Endothelial cell of umbilical vein (primary cell): ENCODE results near the gene KCTD16. TPM values are rescaled to one million over a fixed set of nuclear protein-coding genes. Genes with fewer than 3 reads are reported as not detected.

ENCODE experiments used
- BruUV-seq: library from RNA; stranded (reverse); fragments of 400-500 nt; replicated peaks from 2 replicates; lab custom pipeline; 2021; lab: Mats Ljungman, UMichigan
- CTCF ChIA-PET: fragments of 300-600, 350-600 bp; sonication (Branson Sonifier 250); formaldehyde crosslinking; loops from one replicate; lab custom pipeline; 2021; ENCODE audit warnings: antibody characterized with exemption, inconsistent platforms; lab: Charles Lee
- POLR2A ChIA-PET: fragments of 300-600, 350-600 bp; sonication (Branson Sonifier 250); formaldehyde crosslinking; loops from one replicate; lab custom pipeline; 2021; ENCODE audit warnings: antibody characterized with exemption, inconsistent platforms; lab: Charles Lee
- DNase-seq: peaks from one replicate; pipeline ENCODE4 v3.0.0-alpha.2; 2011; ENCODE audit warnings: low read depth, low spot score
- FAIRE-seq: peaks from 2 replicates; lab custom pipeline; 2011; peaks lifted over from hg19 to GRCh38; lab: Jason Lieb, UNC
- H2AFZ ChIP-seq: 2 replicates; pipeline ENCODE4 v1.6.0; 2012; ENCODE audit warnings: low read depth, low read length, control low read depth, inconsistent platforms
- H3K27ac ChIP-seq: 2 replicates; pipeline ENCODE4 v1.5.1; 2011; ENCODE audit warnings: low read depth, mild to moderate bottlenecking, control low read depth, low read length, moderate library complexity; ENCODE audit not compliant: insufficient read depth
- H3K27me3 ChIP-seq, 2 experiments: 2 replicates each; pipeline versions ENCODE4 v1.6.0 to v1.6.1; 2011; ENCODE audit warnings: low read length in 2 of 2, mixed read lengths in 1 of 2; ENCODE audit not compliant: control insufficient read depth in 2 of 2, insufficient read depth in 2 of 2
- H3K36me3 ChIP-seq, 2 experiments: 2 replicates in 1 of 2; 3 replicates in 1 of 2; pipeline ENCODE4 v1.5.1; 2011; ENCODE audit warnings: low read length in 2 of 2, mild to moderate bottlenecking in 1 of 2, moderate library complexity in 1 of 2; ENCODE audit not compliant: control insufficient read depth in 2 of 2, insufficient read depth in 2 of 2; ENCODE audit errors: extremely low read depth in 1 of 2
- H3K4me1 ChIP-seq: 3 replicates; pipeline ENCODE4 v1.5.1; 2011; ENCODE audit warnings: mild to moderate bottlenecking, low read length; ENCODE audit not compliant: control insufficient read depth, insufficient read depth; ENCODE audit errors: extremely low read depth
- H3K4me2 ChIP-seq: 2 replicates; pipeline ENCODE4 v1.6.1; 2011; ENCODE audit warnings: low read length, control low read depth, mixed read lengths; ENCODE audit not compliant: insufficient read depth
- H3K4me3 ChIP-seq, 3 experiments: fragments of 200-600 bp in 1 of 3; sonication (generic), shearing (Covaris generic) in 1 of 3; replicated peaks in 1 of 3; 2 replicates each; pipeline ENCODE4 v1.5.1; 2011 to 2016; ENCODE audit warnings: control low read depth in 3 of 3, low read length in 3 of 3, mild to moderate bottlenecking in 2 of 3, inconsistent platforms in 1 of 3, low read depth in 1 of 3, moderate library complexity in 1 of 3; ENCODE audit not compliant: insufficient read depth in 1 of 3
- H3K79me2 ChIP-seq: 2 replicates; pipeline ENCODE4 v1.6.0; 2012; ENCODE audit warnings: low read length, inconsistent platforms; ENCODE audit not compliant: control insufficient read depth, insufficient read depth
- H3K9ac ChIP-seq: replicated peaks from 2 replicates; pipeline ENCODE3; 2011; ENCODE audit warnings: low read length, control low read depth; ENCODE audit not compliant: insufficient read depth; ENCODE audit errors: extremely low read depth
- H3K9me1 ChIP-seq: replicated peaks from 3 replicates; pipeline ENCODE4 v1.6.0; 2011; ENCODE audit warnings: mild to moderate bottlenecking, low read length; ENCODE audit not compliant: control insufficient read depth, insufficient read depth; ENCODE audit errors: extremely low read depth
- H3K9me3 ChIP-seq: replicated peaks from 2 replicates; pipeline ENCODE4 v1.5.1; 2012; ENCODE audit warnings: low read length, inconsistent platforms; ENCODE audit not compliant: control insufficient read depth, insufficient read depth
- H4K20me1 ChIP-seq: replicated peaks from 2 replicates; pipeline ENCODE3; 2011; ENCODE audit warnings: mild to moderate bottlenecking, low read length; ENCODE audit not compliant: control insufficient read depth, insufficient read depth; ENCODE audit errors: extremely low read depth
- CTCF ChIP-seq, 2 donors: IDR thresholded peaks; 1 replicate in 1 of 2; 2 replicates in 1 of 2; pipeline ENCODE4 v1.5.1; 2011; ENCODE audit warnings: low read length in 2 of 2, mild to moderate bottlenecking in 2 of 2, moderate library complexity in 2 of 2, control low read depth in 1 of 2, inconsistent platforms in 1 of 2, low read depth in 1 of 2; ENCODE audit not compliant: insufficient read depth in 1 of 2; ENCODE audit errors: extremely low read depth in 1 of 2
- EZH2 ChIP-seq: IDR thresholded peaks from 2 replicates; pipeline ENCODE4 v1.6.1; 2012; ENCODE audit warnings: borderline replicate concordance, low read depth, mild to moderate bottlenecking, moderate library complexity, low read length, inconsistent platforms; ENCODE audit not compliant: severe bottlenecking
- FOS ChIP-seq: IDR thresholded peaks from 2 replicates; pipeline ENCODE4 v1.6.1; 2011; ENCODE audit warnings: mild to moderate bottlenecking, low read length, moderate library complexity, borderline replicate concordance; ENCODE audit not compliant: insufficient read depth
- GATA2 ChIP-seq: IDR thresholded peaks from 2 replicates; pipeline ENCODE4 v1.7.0; 2011; ENCODE audit warnings: low read depth, mild to moderate bottlenecking, moderate library complexity, mixed read lengths, low read length; ENCODE audit not compliant: insufficient read length, insufficient read depth
- JUN ChIP-seq: IDR thresholded peaks from 2 replicates; pipeline ENCODE4 v1.6.1; 2011; ENCODE audit warnings: borderline replicate concordance, low read depth; ENCODE audit not compliant: insufficient read length, insufficient read depth
- MAX ChIP-seq: IDR thresholded peaks from 2 replicates; pipeline ENCODE4 v1.6.1; 2011; ENCODE audit not compliant: insufficient read depth, insufficient read length
- MYC ChIP-seq: IDR thresholded peaks from one replicate; pipeline ENCODE4 v1.6.1; 2011; ENCODE audit warnings: mild to moderate bottlenecking, low read depth, low read length
- POLR2A ChIP-seq: IDR thresholded peaks from 2 replicates; pipeline ENCODE4 v1.6.1; 2012; ENCODE audit warnings: low read depth, mild to moderate bottlenecking, control low read depth, low read length
- POLR2AphosphoS5 ChIP-seq: IDR thresholded peaks from 2 replicates; pipeline ENCODE4 v1.6.1; 2012; ENCODE audit warnings: low read depth, mild to moderate bottlenecking, control low read depth, low read length, moderate library complexity; ENCODE audit not compliant: insufficient read depth
- dilution Hi-C: fragments of 300-500 bp; cut with MboI; formaldehyde crosslinking; loops from one replicate; pipeline ENCODE4 v1.15.0; 2019; ENCODE audit warnings: low sequenced_read_pairs; ENCODE audit not compliant: extremely low pct_ligation_motif_present
- intact Hi-C: fragments of 100-400 bp; cut with micrococcal nuclease; formaldehyde crosslinking; loops from one replicate; pipeline ENCODE4 v1.10.0; 2022
- polyA plus RNA-seq, 4 experiments: library from polyadenylated mRNA; depleted of rRNA in 3 of 4; stranded (reverse) in 3 of 4; unstranded in 1 of 4; fragments of >200 nt; gene quantifications; 2 replicates each; pipeline versions ENCODE4 v1.2.1 to v1.2.3, GENCODE V29; 2011 to 2012; ENCODE audit warnings: missing spikeins in 1 of 4
- total RNA-seq: library from RNA; stranded (reverse); gene quantifications from 2 replicates; pipeline ENCODE4 v1.2.3, GENCODE V29; 2021

KCTD16 gene
- total and polyA plus RNA-seq, 2 donors (not counting 3 experiments of a cell fraction or from before 2014, with no cell fraction given): 0.21 to 0.49 TPM

- FAIRE-seq (no peak), DNase-seq (no peak)
- CTCF ChIA-PET: interaction anchor here (1.0 kb wide), 1 partner anchor 109 kb away, joined by 3 read pairs; no protein-coding TSS in a partner anchor
- POLR2A ChIA-PET: no interaction called here
- intact Hi-C loops: no loop called here
- H3K79me2 ChIP-seq: no peaks in the 10 kb centered on the region
- no TSS peak for BruUV-seq
- no peaks in the 10 kb centered on the region for H3K27me3 ChIP-seq
- no peaks in the 10 kb centered on the region for H3K4me1 ChIP-seq
- H3K9me3 ChIP-seq: no peaks in the 10 kb centered on the region
- H4K20me1 ChIP-seq: no peaks in the 10 kb centered on the region
- H3K9me1 ChIP-seq: no peaks in the 10 kb centered on the region
- no peak overlapping the region for H3K9ac ChIP-seq
- dilution Hi-C loops: no loop called here
- H3K36me3 ChIP-seq: no peaks in the 10 kb centered on the region
- TF ChIP-seq GATA2 (no peak), EZH2 (no peak), FOS (no peak), POLR2AphosphoS5 (no peak), MYC (no peak), MAX (no peak), JUN (no peak), POLR2A (no peak)
- H3K4me2 ChIP-seq: no peak overlapping the region
- H3K27ac ChIP-seq: no peak overlapping the region
- H2AFZ ChIP-seq: no peak overlapping the region
- no peak overlapping the region for H3K4me3 ChIP-seq
Measured at GRCh38 chr5:144313147-144313726, 142.6 kb downstream of the KCTD16 start.

- dilution Hi-C loops (no loop called here), intact Hi-C loops (no loop called here)
- no peaks in the 10 kb centered on the region for H3K27me3 ChIP-seq
- CTCF ChIA-PET: no interaction called here
- TF ChIP-seq CTCF (IDR thresholded peaks at IDR 0.05; ENCODE audit: extremely low read depth in 1 of 2, insufficient read depth in 1 of 2, low read depth in 1 of 2, low read length in 2 of 2): no peak
- no peak for TF ChIP-seq GATA2
- no peak for TF ChIP-seq JUN
- no peak for TF ChIP-seq MAX
- no peak for TF ChIP-seq EZH2
- TF ChIP-seq FOS: no peak
- no peak for TF ChIP-seq MYC
- no peak for TF ChIP-seq POLR2A
- POLR2A ChIA-PET: no interaction called here
- no peak overlapping the region for H3K9ac ChIP-seq
- H4K20me1 ChIP-seq: no peaks in the 10 kb centered on the region
- H3K4me1 ChIP-seq: no peaks in the 10 kb centered on the region
- H3K9me3 ChIP-seq: no peaks in the 10 kb centered on the region
- no peak overlapping the region for H3K4me2 ChIP-seq
- no peaks in the 10 kb centered on the region for H3K36me3 ChIP-seq
- H2AFZ ChIP-seq: no peak overlapping the region
- FAIRE-seq (no peak), DNase-seq (no peak)
- no TSS peak for BruUV-seq
- H3K4me3 ChIP-seq: no peak overlapping the region
- no peak overlapping the region for H3K27ac ChIP-seq
- H3K79me2 ChIP-seq: no peaks in the 10 kb centered on the region
- no peaks in the 10 kb centered on the region for H3K9me1 ChIP-seq
Measured at GRCh38 chr5:144315026-144315425, 144.4 kb downstream of the KCTD16 start.
